ENCODE measurements around the gene ROMO1. TPM values are rescaled to one million over a fixed set of nuclear protein-coding genes. Genes with fewer than 3 reads are reported as not detected.

The ROMO1 gene
- total RNA-seq, 1 donor from 2014 or later, result 103 TPM

GRCh38 chr20:35726842-35727711 lies 27.9 kb downstream of the ROMO1 start:
- no peak overlapping the region for H3K9ac ChIP-seq (ENCODE audit: low read depth in 1 of 3, low read length in 3 of 3)
- H3K9me3 ChIP-seq (ENCODE audit: control insufficient read depth in 3 of 3, low read length in 3 of 3), result no peaks in the 10 kb centered on the region
- no peak overlapping the region for H3K27ac ChIP-seq (ENCODE audit: low read depth, low read length)
- peaks cover 0 to 8% (median 5%) of the 10 kb centered on the region in 3 donors for H3K4me1 ChIP-seq (ENCODE audit: control insufficient read depth in 3 of 3, insufficient read depth in 3 of 3, low read length in 3 of 3)
- H3K4me3 ChIP-seq (ENCODE audit: low read length in 3 of 3), result no peak overlapping the region
- H3K36me3 ChIP-seq (ENCODE audit: control insufficient read depth in 3 of 3, insufficient read depth in 3 of 3, low read length in 3 of 3), result peaks cover 72 to 84% (median 81%) of the 10 kb centered on the region in 3 donors
- no peaks in the 10 kb centered on the region for H3K27me3 ChIP-seq (ENCODE audit: control insufficient read depth in 3 of 3, insufficient read depth in 3 of 3, low read length in 3 of 3)

GRCh38 chr20:35729283-35729807 lies 30.1 kb downstream of the ROMO1 start:
- H3K36me3 ChIP-seq (ENCODE audit: control insufficient read depth in 3 of 3, insufficient read depth in 3 of 3, low read length in 3 of 3), result peaks cover 63 to 78% (median 78%) of the 10 kb centered on the region in 3 donors
- peaks cover 5 to 22% (median 13%) of the 10 kb centered on the region in 3 donors for H3K4me1 ChIP-seq (ENCODE audit: control insufficient read depth in 3 of 3, insufficient read depth in 3 of 3, low read length in 3 of 3)
- H3K4me3 ChIP-seq (ENCODE audit: low read length in 3 of 3), result no peak overlapping the region
- H3K9me3 ChIP-seq (ENCODE audit: control insufficient read depth in 3 of 3, low read length in 3 of 3), result no peaks in the 10 kb centered on the region
- H3K9ac ChIP-seq (ENCODE audit: low read depth in 1 of 3, low read length in 3 of 3), result no peak overlapping the region
- no peaks in the 10 kb centered on the region for H3K27me3 ChIP-seq (ENCODE audit: control insufficient read depth in 3 of 3, insufficient read depth in 3 of 3, low read length in 3 of 3)
- no peak overlapping the region for H3K27ac ChIP-seq (ENCODE audit: low read depth, low read length)

GRCh38 chr20:35729836-35730582 lies 30.8 kb downstream of the ROMO1 start:
- H3K9ac ChIP-seq (ENCODE audit: low read depth in 1 of 3, low read length in 3 of 3), result no peak overlapping the region
- H3K4me1 ChIP-seq (ENCODE audit: control insufficient read depth in 3 of 3, insufficient read depth in 3 of 3, low read length in 3 of 3), result peaks cover 11 to 22% (median 17%) of the 10 kb centered on the region in 3 donors
- H3K27me3 ChIP-seq (ENCODE audit: control insufficient read depth in 3 of 3, insufficient read depth in 3 of 3, low read length in 3 of 3), result no peaks in the 10 kb centered on the region
- H3K36me3 ChIP-seq (ENCODE audit: control insufficient read depth in 3 of 3, insufficient read depth in 3 of 3, low read length in 3 of 3), result peaks cover 62 to 76% (median 71%) of the 10 kb centered on the region in 3 donors
- no peaks in the 10 kb centered on the region for H3K9me3 ChIP-seq (ENCODE audit: control insufficient read depth in 3 of 3, low read length in 3 of 3)
- no peak overlapping the region for H3K27ac ChIP-seq (ENCODE audit: low read depth, low read length)
- no peak overlapping the region for H3K4me3 ChIP-seq (ENCODE audit: low read length in 3 of 3)

- no peak overlapping the region for H3K9ac ChIP-seq (ENCODE audit: low read depth in 1 of 3, low read length in 3 of 3)
- no peak overlapping the region for H3K27ac ChIP-seq (ENCODE audit: low read depth, low read length)
- no peaks in the 10 kb centered on the region for H3K9me3 ChIP-seq (ENCODE audit: control insufficient read depth in 3 of 3, low read length in 3 of 3)
- no peak overlapping the region for H3K4me3 ChIP-seq (ENCODE audit: low read length in 3 of 3)
- H3K36me3 ChIP-seq (ENCODE audit: control insufficient read depth in 3 of 3, insufficient read depth in 3 of 3, low read length in 3 of 3), result peaks cover 55 to 76% (median 70%) of the 10 kb centered on the region in 3 donors
- H3K4me1 ChIP-seq (ENCODE audit: control insufficient read depth in 3 of 3, insufficient read depth in 3 of 3, low read length in 3 of 3), result peaks cover 13 to 27% (median 21%) of the 10 kb centered on the region in 3 donors
- H3K27me3 ChIP-seq (ENCODE audit: control insufficient read depth in 3 of 3, insufficient read depth in 3 of 3, low read length in 3 of 3), result no peaks in the 10 kb centered on the region
Observed at GRCh38 chr20:35730583-35731468, 31.6 kb downstream of the ROMO1 start.

GRCh38 chr20:35731469-35731788 lies 32.2 kb downstream of the ROMO1 start:
- H3K9ac ChIP-seq (ENCODE audit: low read depth in 1 of 3, low read length in 3 of 3), result no peak overlapping the region
- no peak overlapping the region for H3K27ac ChIP-seq (ENCODE audit: low read depth, low read length)
- no peak overlapping the region for H3K4me3 ChIP-seq (ENCODE audit: low read length in 3 of 3)
- H3K27me3 ChIP-seq (ENCODE audit: control insufficient read depth in 3 of 3, insufficient read depth in 3 of 3, low read length in 3 of 3), result no peaks in the 10 kb centered on the region
- H3K9me3 ChIP-seq (ENCODE audit: control insufficient read depth in 3 of 3, low read length in 3 of 3), result no peaks in the 10 kb centered on the region
- H3K36me3 ChIP-seq (ENCODE audit: control insufficient read depth in 3 of 3, insufficient read depth in 3 of 3, low read length in 3 of 3), result peaks cover 49 to 74% (median 70%) of the 10 kb centered on the region in 3 donors
- H3K4me1 ChIP-seq (ENCODE audit: control insufficient read depth in 3 of 3, insufficient read depth in 3 of 3, low read length in 3 of 3), result peaks cover 15 to 33% (median 27%) of the 10 kb centered on the region in 3 donors

GRCh38 chr20:35731862-35732643 lies 32.8 kb downstream of the ROMO1 start:
- peaks cover 46 to 72% (median 66%) of the 10 kb centered on the region in 3 donors for H3K36me3 ChIP-seq (ENCODE audit: control insufficient read depth in 3 of 3, insufficient read depth in 3 of 3, low read length in 3 of 3)
- no peak overlapping the region for H3K4me3 ChIP-seq (ENCODE audit: low read length in 3 of 3)
- H3K27me3 ChIP-seq (ENCODE audit: control insufficient read depth in 3 of 3, insufficient read depth in 3 of 3, low read length in 3 of 3), result no peaks in the 10 kb centered on the region
- H3K4me1 ChIP-seq (ENCODE audit: control insufficient read depth in 3 of 3, insufficient read depth in 3 of 3, low read length in 3 of 3), result peaks cover 16 to 35% (median 28%) of the 10 kb centered on the region in 3 donors
- H3K9ac ChIP-seq (ENCODE audit: low read depth in 1 of 3, low read length in 3 of 3), result no peak overlapping the region
- no peak overlapping the region for H3K27ac ChIP-seq (ENCODE audit: low read depth, low read length)
- no peaks in the 10 kb centered on the region for H3K9me3 ChIP-seq (ENCODE audit: control insufficient read depth in 3 of 3, low read length in 3 of 3)

GRCh38 chr20:35732644-35732982 lies 33.4 kb downstream of the ROMO1 start:
- Histone ChIP-seq H3K9me3 (ENCODE audit: control insufficient read depth in 3 of 3, low read length in 3 of 3) (no peaks in the 10 kb centered on the region), H3K4me1 (ENCODE audit: control insufficient read depth in 3 of 3, insufficient read depth in 3 of 3, low read length in 3 of 3) (peaks cover 16 to 35% (median 28%) of the 10 kb centered on the region in 3 donors), H3K4me3 (ENCODE audit: low read length in 3 of 3) (no peak overlapping the region), H3K27ac (ENCODE audit: low read depth, low read length) (no peak overlapping the region), H3K36me3 (ENCODE audit: control insufficient read depth in 3 of 3, insufficient read depth in 3 of 3, low read length in 3 of 3) (peaks cover 44 to 70% (median 69%) of the 10 kb centered on the region in 3 donors), H3K27me3 (ENCODE audit: control insufficient read depth in 3 of 3, insufficient read depth in 3 of 3, low read length in 3 of 3) (no peaks in the 10 kb centered on the region), H3K9ac (ENCODE audit: low read depth in 1 of 3, low read length in 3 of 3) (no peak overlapping the region)

GRCh38 chr20:35734374-35734773 lies 35.2 kb downstream of the ROMO1 start:
- peaks cover 42 to 71% (median 70%) of the 10 kb centered on the region in 3 donors for H3K36me3 ChIP-seq (ENCODE audit: control insufficient read depth in 3 of 3, insufficient read depth in 3 of 3, low read length in 3 of 3)
- no peak overlapping the region for H3K9ac ChIP-seq (ENCODE audit: low read depth in 1 of 3, low read length in 3 of 3)
- H3K27me3 ChIP-seq (ENCODE audit: control insufficient read depth in 3 of 3, insufficient read depth in 3 of 3, low read length in 3 of 3), result no peaks in the 10 kb centered on the region
- H3K4me1 ChIP-seq (ENCODE audit: control insufficient read depth in 3 of 3, insufficient read depth in 3 of 3, low read length in 3 of 3), result peaks cover 24 to 45% (median 41%) of the 10 kb centered on the region in 3 donors
- H3K9me3 ChIP-seq (ENCODE audit: control insufficient read depth in 3 of 3, low read length in 3 of 3), result no peaks in the 10 kb centered on the region
- no peak overlapping the region for H3K27ac ChIP-seq (ENCODE audit: low read depth, low read length)
- no peak overlapping the region for H3K4me3 ChIP-seq (ENCODE audit: low read length in 3 of 3)
